Fibroblast of lung (primary cell): ENCODE data around the gene CAMK1D. TPM values are rescaled to one million over a fixed set of nuclear protein-coding genes. Genes with fewer than 3 reads are reported as not detected.

ENCODE experiments used
- DNase-seq, 2 donors: peaks; one replicate each; pipeline versions ENCODE4 v3.0.0 to v3.0.0-alpha.2; 2010; ENCODE audit warnings: low read depth in 2 of 2
- H2AFZ ChIP-seq: 2 replicates; pipeline ENCODE4 v1.5.1; 2012; ENCODE audit warnings: low read length, control low read depth, inconsistent platforms
- H3K27ac ChIP-seq: 2 replicates; pipeline ENCODE4 v1.5.1; 2011; ENCODE audit warnings: low read length, control low read depth; ENCODE audit not compliant: insufficient read depth
- H3K27me3 ChIP-seq: 2 replicates; pipeline ENCODE4 v1.5.1; 2011; ENCODE audit warnings: mild to moderate bottlenecking, low read length; ENCODE audit not compliant: control insufficient read depth, insufficient read depth
- H3K36me3 ChIP-seq: 2 replicates; pipeline ENCODE4 v1.5.1; 2011; ENCODE audit warnings: low read length; ENCODE audit not compliant: control insufficient read depth, insufficient read depth
- H3K4me1 ChIP-seq: 2 replicates; pipeline ENCODE4 v1.5.1; 2011; ENCODE audit warnings: low read length; ENCODE audit not compliant: control insufficient read depth, insufficient read depth; ENCODE audit errors: extremely low read depth
- H3K4me2 ChIP-seq: 2 replicates; pipeline ENCODE4 v1.5.1; 2011; ENCODE audit warnings: low read length, control low read depth; ENCODE audit not compliant: insufficient read depth; ENCODE audit errors: extremely low read depth
- H3K4me3 ChIP-seq, 4 experiments: fragments of 200-600 bp in 1 of 4; sonication (generic) in 1 of 4; replicated peaks in 1 of 4; 2 replicates each; pipeline ENCODE4 v1.5.1; 2011 to 2016; ENCODE audit warnings: low read length in 4 of 4, low read depth in 3 of 4, mild to moderate bottlenecking in 3 of 4, control low read depth in 2 of 4, inconsistent platforms in 1 of 4, mixed read lengths in 1 of 4; ENCODE audit not compliant: insufficient read depth in 1 of 4; ENCODE audit errors: control extremely low read depth in 1 of 4
- H3K79me2 ChIP-seq: 2 replicates; pipeline ENCODE4 v1.5.1; 2012; ENCODE audit warnings: mild to moderate bottlenecking, low read length, inconsistent platforms; ENCODE audit not compliant: control insufficient read depth, insufficient read depth
- H3K9ac ChIP-seq: 2 replicates; pipeline ENCODE4 v1.5.1; 2011; ENCODE audit warnings: mild to moderate bottlenecking, low read length, control low read depth; ENCODE audit not compliant: insufficient read depth
- H3K9me3 ChIP-seq: 2 replicates; pipeline ENCODE4 v1.5.1; 2012; ENCODE audit warnings: low read depth, low read length; ENCODE audit not compliant: control insufficient read depth, insufficient read depth
- H4K20me1 ChIP-seq: 2 replicates; pipeline ENCODE4 v1.5.1; 2011; ENCODE audit warnings: low read length; ENCODE audit not compliant: control insufficient read depth, insufficient read depth; ENCODE audit errors: extremely low read depth
- CTCF ChIP-seq, 2 donors: IDR thresholded peaks in 1 of 2; conservative IDR thresholded peaks in 1 of 2; 1 replicate in 1 of 2; 2 replicates in 1 of 2; pipeline ENCODE4 v1.5.1; 2011 to 2012; ENCODE audit warnings: low read length in 2 of 2, control low read depth in 1 of 2, inconsistent platforms in 1 of 2, low read depth in 1 of 2, mild to moderate bottlenecking in 1 of 2
- EZH2 ChIP-seq: IDR thresholded peaks from 2 replicates; pipeline ENCODE4 v1.5.1; 2012; ENCODE audit warnings: low read length, control low read depth, mild to moderate bottlenecking; ENCODE audit errors: missing control alignments
- polyA plus RNA-seq, 2 donors: library from polyadenylated mRNA; depleted of rRNA in 1 of 2; stranded (reverse) in 1 of 2; unstranded in 1 of 2; fragments of >200 nt; gene quantifications; 2 replicates each; pipeline ENCODE4 v1.2.1, GENCODE V29; 2011 to 2012; ENCODE audit warnings: missing spikeins in 1 of 2
- total RNA-seq: library from RNA; depleted of rRNA; stranded (reverse); fragments of >200 nt; gene quantifications from 2 replicates; pipeline ENCODE4 v1.2.1, GENCODE V29; 2014

Gene CAMK1D
- total and polyA plus RNA-seq, 2 donors (not counting 1 experiment from before 2014, with no cell fraction given): 2.3 TPM

- Histone ChIP-seq H3K4me2 (no peak overlapping the region), H3K79me2 (no peaks in the 10 kb centered on the region), H3K9ac (no peak overlapping the region), H3K27ac (no peak overlapping the region), H3K36me3 (no peaks in the 10 kb centered on the region), H3K4me3 (no peak overlapping the region), H2AFZ (no peak overlapping the region), H3K27me3 (no peaks in the 10 kb centered on the region), H3K4me1 (no peaks in the 10 kb centered on the region), H3K9me3 (no peaks in the 10 kb centered on the region), H4K20me1 (no peaks in the 10 kb centered on the region)
- DNase-seq: no peak
- TF ChIP-seq CTCF (conservative IDR thresholded peaks at IDR 0.05 in 1 of 2, IDR thresholded peaks at IDR 0.05 in 1 of 2; ENCODE audit: low read depth in 1 of 2, low read length in 2 of 2) (no peak), EZH2 (no peak)
These were observed 210.3 kb downstream of the CAMK1D start for GRCh38 chr10:12559578-12560178.

GRCh38 chr10:12561307-12561706, 212.0 kb downstream of the CAMK1D start:
- Histone ChIP-seq H3K27ac (no peak overlapping the region), H3K9me3 (no peaks in the 10 kb centered on the region), H3K4me1 (no peaks in the 10 kb centered on the region), H2AFZ (no peak overlapping the region), H3K4me3 (no peak overlapping the region), H3K27me3 (no peaks in the 10 kb centered on the region), H3K36me3 (no peaks in the 10 kb centered on the region), H4K20me1 (no peaks in the 10 kb centered on the region), H3K9ac (no peak overlapping the region), H3K4me2 (no peak overlapping the region), H3K79me2 (no peaks in the 10 kb centered on the region)
- no peak for DNase-seq
- TF ChIP-seq CTCF (conservative IDR thresholded peaks at IDR 0.05 in 1 of 2, IDR thresholded peaks at IDR 0.05 in 1 of 2; ENCODE audit: low read depth in 1 of 2, low read length in 2 of 2) (no peak), EZH2 (no peak)

GRCh38 chr10:12561720-12562119, 212.4 kb downstream of the CAMK1D start:
- Histone ChIP-seq H2AFZ (no peak overlapping the region), H3K9me3 (no peaks in the 10 kb centered on the region), H3K27ac (no peak overlapping the region), H3K36me3 (no peaks in the 10 kb centered on the region), H3K9ac (no peak overlapping the region), H3K4me1 (no peaks in the 10 kb centered on the region), H3K4me2 (no peak overlapping the region), H3K79me2 (no peaks in the 10 kb centered on the region), H3K4me3 (no peak overlapping the region), H3K27me3 (no peaks in the 10 kb centered on the region), H4K20me1 (no peaks in the 10 kb centered on the region)
- DNase-seq: no peak
- TF ChIP-seq EZH2 (no peak), CTCF (conservative IDR thresholded peaks at IDR 0.05 in 1 of 2, IDR thresholded peaks at IDR 0.05 in 1 of 2; ENCODE audit: low read depth in 1 of 2, low read length in 2 of 2) (no peak)
